Keratinocyte (primary cell): ENCODE data around the gene ZBTB2. TPM values are rescaled to one million over a fixed set of nuclear protein-coding genes. Genes with fewer than 3 reads are reported as not detected.

Experiments
- DNase-seq: peaks from one replicate; pipeline ENCODE4 v3.0.0-alpha.2; 2011; ENCODE audit warnings: low read depth, missing footprints, low spot score
- FAIRE-seq: peaks from 2 replicates; lab custom pipeline; 2011; peaks lifted over from hg19 to GRCh38; lab: Jason Lieb, UNC
- H2AFZ ChIP-seq: 2 replicates; pipeline ENCODE4 v1.6.0; 2012; ENCODE audit warnings: low read length, control low read depth, inconsistent platforms; ENCODE audit not compliant: control insufficient read depth
- H3K27ac ChIP-seq: 2 replicates; pipeline ENCODE4 v1.5.1; 2011; ENCODE audit warnings: low read length; ENCODE audit not compliant: control insufficient read depth, insufficient read depth
- H3K27me3 ChIP-seq: 3 replicates; pipeline ENCODE4 v1.6.0; 2011; ENCODE audit warnings: low read length; ENCODE audit not compliant: control insufficient read depth, insufficient read depth; ENCODE audit errors: extremely low read depth
- H3K36me3 ChIP-seq, 2 experiments: 2 replicates in 1 of 2; 3 replicates in 1 of 2; pipeline ENCODE4 v1.5.1; 2011; ENCODE audit warnings: low read length in 2 of 2, mild to moderate bottlenecking in 1 of 2; ENCODE audit not compliant: control insufficient read depth in 2 of 2, insufficient read depth in 2 of 2; ENCODE audit errors: extremely low read depth in 1 of 2
- H3K4me1 ChIP-seq: 3 replicates; pipeline ENCODE4 v1.5.1; 2011; ENCODE audit warnings: low read length; ENCODE audit not compliant: control insufficient read depth, insufficient read depth; ENCODE audit errors: extremely low read depth
- H3K4me2 ChIP-seq: 3 replicates; pipeline ENCODE4 v1.6.0; 2011; ENCODE audit warnings: low read depth, low read length; ENCODE audit not compliant: control insufficient read depth, insufficient read depth; ENCODE audit errors: extremely low read depth
- H3K4me3 ChIP-seq, 3 experiments: fragments of 200-600 bp in 1 of 3; sonication (generic) in 1 of 3; 2 replicates in 2 of 3; 3 replicates in 1 of 3; pipeline ENCODE4 v1.5.1; 2011 to 2016; ENCODE audit warnings: low read length in 3 of 3, mild to moderate bottlenecking in 3 of 3, control low read depth in 2 of 3, inconsistent platforms in 1 of 3, low read depth in 1 of 3, mixed read lengths in 1 of 3, mixed run types in 1 of 3, moderate library complexity in 1 of 3; ENCODE audit not compliant: control insufficient read depth in 2 of 3, insufficient read depth in 2 of 3; ENCODE audit errors: extremely low read depth in 1 of 3
- H3K79me2 ChIP-seq: 2 replicates; pipeline ENCODE4 v1.6.0; 2012; ENCODE audit warnings: low read length; ENCODE audit not compliant: control insufficient read depth, insufficient read depth
- H3K9ac ChIP-seq: 3 replicates; pipeline ENCODE4 v1.6.0; 2011; ENCODE audit warnings: low read length; ENCODE audit not compliant: control insufficient read depth, insufficient read depth; ENCODE audit errors: extremely low read depth
- H3K9me1 ChIP-seq: 3 replicates; pipeline ENCODE4 v1.6.0; 2011; ENCODE audit warnings: low read length; ENCODE audit not compliant: control insufficient read depth, insufficient read depth; ENCODE audit errors: extremely low read depth
- H3K9me3 ChIP-seq: 2 replicates; pipeline ENCODE4 v1.5.1; 2012; ENCODE audit warnings: low read depth, low read length; ENCODE audit not compliant: control insufficient read depth
- H4K20me1 ChIP-seq: 3 replicates; pipeline ENCODE4 v1.6.0; 2011; ENCODE audit warnings: low read length; ENCODE audit not compliant: control insufficient read depth, insufficient read depth; ENCODE audit errors: extremely low read depth
- CTCF ChIP-seq, 3 experiments: IDR thresholded peaks in 1 of 3; conservative IDR thresholded peaks in 1 of 3; optimal IDR thresholded peaks in 1 of 3; 2 replicates in 2 of 3; 3 replicates in 1 of 3; pipeline versions ENCODE3 to v1.5.1; 2011; ENCODE audit warnings: low read length in 3 of 3, mild to moderate bottlenecking in 3 of 3, moderate library complexity in 2 of 3, control low read depth in 1 of 3, inconsistent platforms in 1 of 3; ENCODE audit not compliant: insufficient read depth in 2 of 3; ENCODE audit errors: extremely low read depth in 1 of 3
- EZH2 ChIP-seq: IDR thresholded peaks from one replicate; pipeline ENCODE4 v1.6.1; 2012; ENCODE audit warnings: inconsistent platforms, mild to moderate bottlenecking, low read length, moderate library complexity
- dilution Hi-C: fragments of 300-500 bp; cut with MboI; formaldehyde crosslinking; loops from one replicate; pipeline ENCODE4 v1.7.0; 2020; ENCODE audit warnings: low sequenced_read_pairs; ENCODE audit not compliant: extremely low pct_ligation_motif_present
- polyA plus RNA-seq, 5 experiments: library from polyadenylated mRNA; depleted of rRNA in 3 of 5; stranded (reverse) in 3 of 5; stranded (forward) in 1 of 5; unstranded in 1 of 5; fragments of >200 nt; gene quantifications; 1 replicate in 1 of 5; 2 replicates in 3 of 5; 3 replicates in 1 of 5; pipeline versions ENCODE4 v1.2.1 to v1.2.3, GENCODE V29; 2011 to 2012; ENCODE audit warnings: missing spikeins in 2 of 5, low read depth in 1 of 5, low replicate concordance in 1 of 5

The ZBTB2 gene
- polyA plus RNA-seq, 1 donor (not counting 4 experiments of a cell fraction or from before 2014, with no cell fraction given), result 10.9 TPM

GRCh38 chr6:151408858-151409257 is 17.5 kb upstream of the ZBTB2 start:
- dilution Hi-C loops, result no loop called here
- Histone ChIP-seq H3K4me3 (no peak overlapping the region), H3K9ac (no peak overlapping the region), H3K27ac (no peak overlapping the region), H3K9me3 (no peaks in the 10 kb centered on the region), H3K79me2 (peaks cover 1% of the 10 kb centered on the region), H3K9me1 (no peaks in the 10 kb centered on the region), H3K36me3 (peaks cover 14 to 22% of the 10 kb centered on the region in 2 experiments), H2AFZ (no peak overlapping the region), H3K4me2 (no peak overlapping the region), H3K27me3 (no peaks in the 10 kb centered on the region), H3K4me1 (no peaks in the 10 kb centered on the region), H4K20me1 (peaks cover 6% of the 10 kb centered on the region)
- TF ChIP-seq CTCF (optimal IDR thresholded peaks at IDR 0.05 in 1 of 3, IDR thresholded peaks at IDR 0.05 in 1 of 3, conservative IDR thresholded peaks at IDR 0.05 in 1 of 3; ENCODE audit: extremely low read depth in 1 of 3, insufficient read depth in 2 of 3, low read length in 3 of 3), result no peak
- FAIRE-seq (no peak), DNase-seq (no peak)

- DNase-seq (no peak), FAIRE-seq (no peak)
- Histone ChIP-seq H2AFZ (no peak overlapping the region), H3K9ac (no peak overlapping the region), H3K36me3 (peaks cover 8 to 9% of the 10 kb centered on the region in 2 experiments), H3K79me2 (peaks cover 41% of the 10 kb centered on the region), H3K4me3 (no peak overlapping the region), H3K4me2 (no peak overlapping the region), H3K27ac (no peak overlapping the region), H3K27me3 (no peaks in the 10 kb centered on the region), H3K9me1 (no peaks in the 10 kb centered on the region), H3K9me3 (no peaks in the 10 kb centered on the region), H3K4me1 (peaks cover 16% of the 10 kb centered on the region), H4K20me1 (peaks cover 14% of the 10 kb centered on the region)
- dilution Hi-C loops, result no loop called here
- TF ChIP-seq CTCF (optimal IDR thresholded peaks at IDR 0.05 in 1 of 3, IDR thresholded peaks at IDR 0.05 in 1 of 3, conservative IDR thresholded peaks at IDR 0.05 in 1 of 3; ENCODE audit: extremely low read depth in 1 of 3, insufficient read depth in 2 of 3, low read length in 3 of 3) (no peak), EZH2 (no peak)
These were observed 12.6 kb upstream of the ZBTB2 start for GRCh38 chr6:151403919-151404308.
